Prostate gland (tissue), 2 donors: ENCODE measurements around the gene JADE1.

Source experiments
- CTCF ChIP-seq, 4 experiments: fragments of 200-600 bp in 2 of 4; fragments of 450-650 bp in 2 of 4; sonication (generic) in 2 of 4; IDR thresholded peaks; 1 replicate in 3 of 4; 2 replicates in 1 of 4; pipeline ENCODE4 v1.5.1; 2016 to 2019; ENCODE audit warnings: antibody characterized with exemption in 4 of 4, mild to moderate bottlenecking in 2 of 4, moderate library complexity in 2 of 4
- POLR2A ChIP-seq: fragments of 450-650 bp; IDR thresholded peaks from one replicate; pipeline ENCODE4 v1.6.1; 2016; ENCODE audit warnings: antibody characterized with exemption, mild to moderate bottlenecking

GRCh38 chr4:128793859-128794672 lies 15.4 kb upstream of the JADE1 start:
- no peak for TF ChIP-seq CTCF (IDR thresholded peaks at IDR 0.05)
- no peak for TF ChIP-seq POLR2A
